H1 (cell line): Measurements from ENCODE around the gene RERE. TPM values are rescaled to one million over a fixed set of nuclear protein-coding genes. Genes with fewer than 3 reads are reported as not detected.

Experiments
- CTCF ChIA-PET: fragments of 300-600 bp; sonication (Branson Sonifier 250); formaldehyde crosslinking; loops from one replicate; lab custom pipeline; 2021; ENCODE audit not compliant: partially characterized antibody; lab: Charles Lee
- POLR2A ChIA-PET: fragments of 300-600 bp; sonication (Branson Sonifier 250); formaldehyde crosslinking; loops from one replicate; lab custom pipeline; 2021; ENCODE audit warnings: inconsistent platforms; ENCODE audit not compliant: partially characterized antibody; lab: Charles Lee
- DNase-seq, 2 experiments: peaks; one replicate each; pipeline versions ENCODE4 v3.0.0 to v3.0.0-alpha.2; 2010 to 2022; ENCODE audit warnings: low spot score in 2 of 2, low read depth in 1 of 2, mixed read lengths in 1 of 2
- FAIRE-seq: peaks from 2 replicates; lab custom pipeline; 2011; peaks lifted over from hg19 to GRCh38; lab: Jason Lieb, UNC
- H2AFZ ChIP-seq: 2 replicates; pipeline ENCODE4 v1.8.1; 2012; ENCODE audit warnings: low read length, inconsistent platforms
- H2AK5ac ChIP-seq: 2 replicates; pipeline ENCODE4 v1.6.1; 2013; ENCODE audit warnings: low read depth, low read length
- H2BK120ac ChIP-seq: replicated peaks from 2 replicates; pipeline ENCODE3; 2013; ENCODE audit warnings: low read depth, low read length, inconsistent platforms
- H2BK12ac ChIP-seq: 2 replicates; pipeline ENCODE4 v1.6.1; 2013; ENCODE audit warnings: low read depth, low read length
- H2BK15ac ChIP-seq: 2 replicates; pipeline ENCODE4 v1.6.1; 2013; ENCODE audit warnings: low read length
- H2BK20ac ChIP-seq: 2 replicates; pipeline ENCODE4 v1.6.1; 2013; ENCODE audit warnings: low read length
- H2BK5ac ChIP-seq: 2 replicates; pipeline ENCODE4 v1.6.1; 2013; ENCODE audit warnings: low read depth, low read length
- H3K14ac ChIP-seq: 2 replicates; pipeline ENCODE4 v1.6.1; 2013; ENCODE audit warnings: inconsistent platforms; ENCODE audit not compliant: insufficient read length
- H3K18ac ChIP-seq: 2 replicates; pipeline ENCODE4 v1.6.1; 2013; ENCODE audit warnings: low read length; ENCODE audit errors: extremely low read depth
- H3K23ac ChIP-seq: 2 replicates; pipeline ENCODE4 v1.6.1; 2013; ENCODE audit warnings: inconsistent platforms; ENCODE audit not compliant: insufficient read length
- H3K23me2 ChIP-seq: 2 replicates; pipeline ENCODE4 v1.6.1; 2013; ENCODE audit warnings: low read depth, low read length
- H3K27ac ChIP-seq: 2 replicates; pipeline ENCODE4 v1.6.1; 2011; ENCODE audit warnings: low read depth, low read length, inconsistent platforms
- H3K27me3 ChIP-seq, 4 experiments: replicated peaks in 1 of 4; 1 replicate in 1 of 4; 2 replicates in 3 of 4; pipeline versions ENCODE4 v1.6.1 to v1.8.1; 2011 to 2013; ENCODE audit warnings: low read length in 3 of 4, mild to moderate bottlenecking in 3 of 4, inconsistent platforms in 2 of 4, mixed read lengths in 2 of 4, moderate library complexity in 1 of 4; ENCODE audit not compliant: control insufficient read depth in 3 of 4, insufficient read depth in 3 of 4; ENCODE audit errors: extremely low read depth in 1 of 4
- H3K36me3 ChIP-seq, 4 experiments: 2 replicates each; pipeline versions ENCODE4 v1.6.1 to v1.8.1; 2011 to 2013; ENCODE audit warnings: mild to moderate bottlenecking in 4 of 4, low read length in 3 of 4, moderate library complexity in 2 of 4, control low read depth in 1 of 4, inconsistent platforms in 1 of 4; ENCODE audit not compliant: insufficient read depth in 4 of 4, control insufficient read depth in 2 of 4
- H3K4ac ChIP-seq: replicated peaks from 2 replicates; pipeline ENCODE3; 2013; ENCODE audit warnings: low read length, low read depth, mixed read lengths, inconsistent platforms; ENCODE audit not compliant: insufficient read length
- H3K4me1 ChIP-seq, 4 experiments: replicated peaks in 1 of 4; 1 replicate in 1 of 4; 2 replicates in 3 of 4; pipeline versions ENCODE4 v1.6.1 to v1.8.1; 2011 to 2013; ENCODE audit warnings: low read length in 3 of 4, inconsistent platforms in 2 of 4, mixed read lengths in 1 of 4; ENCODE audit not compliant: insufficient read depth in 4 of 4, control insufficient read depth in 3 of 4
- H3K4me2 ChIP-seq, 2 experiments: 2 replicates each; pipeline versions ENCODE4 v1.6.1 to v1.8.1; 2011 to 2013; ENCODE audit warnings: low read depth in 2 of 2, low read length in 2 of 2, control low read depth in 1 of 2, inconsistent platforms in 1 of 2, mild to moderate bottlenecking in 1 of 2; ENCODE audit not compliant: insufficient read depth in 1 of 2
- H3K4me3 ChIP-seq, 4 experiments: fragments of 200-600, 300-600 bp in 1 of 4; sonication (generic), shearing (Covaris generic), sonication (Bioruptor Twin) in 1 of 4; 2 replicates each; pipeline versions ENCODE4 v1.5.1 to v1.8.1; 2011 to 2016; ENCODE audit warnings: low read length in 4 of 4, low read depth in 3 of 4, control low read depth in 2 of 4, inconsistent platforms in 2 of 4, mild to moderate bottlenecking in 2 of 4, mixed read lengths in 1 of 4, moderate library complexity in 1 of 4; ENCODE audit not compliant: insufficient read depth in 2 of 4; ENCODE audit errors: extremely low read depth in 1 of 4
- H3K56ac ChIP-seq: replicated peaks from 2 replicates; pipeline ENCODE3; 2013; ENCODE audit warnings: low read depth, mild to moderate bottlenecking, mixed read lengths, low read length, inconsistent platforms; ENCODE audit not compliant: insufficient read length
- H3K79me1 ChIP-seq: 2 replicates; pipeline ENCODE4 v1.6.1; 2013; ENCODE audit warnings: low read depth, low read length, control low read depth
- H3K79me2 ChIP-seq, 2 experiments: 2 replicates each; pipeline versions ENCODE4 v1.6.1 to v1.8.1; 2012 to 2013; ENCODE audit warnings: low read length in 2 of 2, mild to moderate bottlenecking in 2 of 2, inconsistent platforms in 1 of 2; ENCODE audit not compliant: insufficient read depth in 2 of 2, control insufficient read depth in 1 of 2
- H3K9ac ChIP-seq, 4 experiments: replicated peaks in 1 of 4; 1 replicate in 1 of 4; 2 replicates in 3 of 4; pipeline versions ENCODE4 v1.6.1 to v1.8.1; 2011 to 2013; ENCODE audit warnings: low read depth in 3 of 4, low read length in 3 of 4, control low read depth in 2 of 4, mild to moderate bottlenecking in 2 of 4, moderate library complexity in 2 of 4, inconsistent platforms in 1 of 4; ENCODE audit errors: extremely low read depth in 1 of 4
- H3K9me3 ChIP-seq, 2 experiments: 2 replicates each; pipeline versions ENCODE4 v1.6.1 to v1.8.1; 2012 to 2013; ENCODE audit warnings: mild to moderate bottlenecking in 2 of 2, moderate library complexity in 2 of 2, control low read depth in 1 of 2, inconsistent platforms in 1 of 2, low read depth in 1 of 2, low read length in 1 of 2, mixed read lengths in 1 of 2; ENCODE audit not compliant: insufficient read depth in 2 of 2
- H4K20me1 ChIP-seq, 2 experiments: replicated peaks in 1 of 2; 2 replicates each; pipeline versions ENCODE3 to v1.8.1; 2011 to 2013; ENCODE audit warnings: inconsistent platforms in 2 of 2, low read length in 2 of 2, mild to moderate bottlenecking in 1 of 2; ENCODE audit not compliant: insufficient read depth in 2 of 2, control insufficient read depth in 1 of 2
- H4K5ac ChIP-seq: 2 replicates; pipeline ENCODE4 v1.6.1; 2013; ENCODE audit warnings: low read length, low read depth, mixed read lengths, inconsistent platforms; ENCODE audit not compliant: insufficient read length
- H4K8ac ChIP-seq: 2 replicates; pipeline ENCODE4 v1.8.0; 2013; ENCODE audit warnings: mild to moderate bottlenecking, moderate library complexity, low read length, inconsistent platforms; ENCODE audit not compliant: insufficient read depth; ENCODE audit errors: extremely low read depth
- H4K91ac ChIP-seq: replicated peaks from 2 replicates; pipeline ENCODE3; 2013; ENCODE audit warnings: low read length, mixed read lengths, inconsistent platforms; ENCODE audit not compliant: insufficient read length
- CTBP2 ChIP-seq: IDR thresholded peaks from 2 replicates; pipeline ENCODE4 v1.7.0; 2011; ENCODE audit warnings: borderline replicate concordance, mild to moderate bottlenecking, moderate library complexity, mixed read lengths, low read length; ENCODE audit not compliant: insufficient read depth, insufficient read length
- EP300 ChIP-seq, 2 experiments: IDR thresholded peaks; 1 replicate in 1 of 2; 2 replicates in 1 of 2; pipeline ENCODE4 v1.6.1; 2011 to 2012; ENCODE audit warnings: low read depth in 2 of 2, low read length in 2 of 2, mild to moderate bottlenecking in 2 of 2, borderline replicate concordance in 1 of 2, inconsistent platforms in 1 of 2, moderate library complexity in 1 of 2
- FOSL1 ChIP-seq: IDR thresholded peaks from 2 replicates; pipeline ENCODE4 v1.6.1; 2011; ENCODE audit warnings: mild to moderate bottlenecking, low read depth, low read length, moderate library complexity; ENCODE audit not compliant: insufficient read depth
- POU5F1 ChIP-seq: IDR thresholded peaks from 2 replicates; pipeline ENCODE4 v1.6.1; 2011; ENCODE audit warnings: low read depth, mild to moderate bottlenecking, low read length, moderate library complexity
- RAD21 ChIP-seq, 2 experiments: IDR thresholded peaks in 1 of 2; conservative IDR thresholded peaks in 1 of 2; 2 replicates each; pipeline ENCODE4 v1.6.1; 2011; ENCODE audit warnings: low read depth in 2 of 2, low read length in 2 of 2, improper control_type of control experiment in 1 of 2, inconsistent platforms in 1 of 2, mild to moderate bottlenecking in 1 of 2, moderate library complexity in 1 of 2
- SIRT6 ChIP-seq: IDR thresholded peaks from one replicate; pipeline ENCODE4 v1.7.1; 2012; ENCODE audit warnings: low read length, inconsistent platforms
- SP2 ChIP-seq: IDR thresholded peaks from 2 replicates; pipeline ENCODE4 v1.6.1; 2012; ENCODE audit warnings: mild to moderate bottlenecking, low read length, inconsistent platforms
- YY1 ChIP-seq: IDR thresholded peaks from 2 replicates; pipeline ENCODE4 v1.6.1; 2011; ENCODE audit warnings: low read depth, mild to moderate bottlenecking, low read length
- WGBS, 2 experiments: shearing (Covaris generic) in 1 of 2; methylation state at CpG; one replicate each; pipeline versions ENCODE4 v1.1.6 to v1.1.7; 2013 to 2015; ENCODE audit warnings: low lambda C conversion rate in 2 of 2, mixed read lengths in 2 of 2, inconsistent platforms in 1 of 2, low coverage in 1 of 2, missing lambda C conversion rate in 1 of 2; ENCODE audit not compliant: insufficient replicate concordance in 2 of 2, insufficient coverage in 1 of 2, insufficient read length in 1 of 2; ENCODE audit errors: extremely low coverage in 1 of 2, missing lambda C conversion rate in 1 of 2; 5-methylcytosine and 5-hydroxymethylcytosine counted together
- polyA plus RNA-seq, 7 experiments: library from polyadenylated mRNA; depleted of rRNA in 3 of 7; stranded (reverse) in 5 of 7; unstranded in 2 of 7; fragments of >200 nt in 5 of 7; fragments of 200-250 nt in 2 of 7; gene quantifications; 1 replicate in 5 of 7; 2 replicates in 1 of 7; 4 replicates in 1 of 7; pipeline versions ENCODE4 v1.2.1 to v1.2.3, GENCODE V29; 2011 to 2013; ENCODE audit warnings: missing spikeins in 2 of 7, mixed read lengths in 2 of 7
- total RNA-seq: library from RNA; stranded (reverse); fragmentation: NEBNext Ultra II Directional; extraction: Animal tissue kit (Norgen Biotek cat#: 25700); gene quantifications from 2 replicates; pipeline ENCODE4 v1.2.1, GENCODE V29; 2021
- TF ChIP-seq, protein P1 (sequence below): IDR thresholded peaks from 2 replicates; pipeline ENCODE4 v1.6.1; 2011; ENCODE audit warnings: low read length, improper control_type of control experiment

RERE gene
- total and polyA plus RNA-seq, 2 of the 8 experiments (the other 6 are each of a cell fraction or from before 2014, with no cell fraction given): 15.3 to 142 TPM

DNA sequence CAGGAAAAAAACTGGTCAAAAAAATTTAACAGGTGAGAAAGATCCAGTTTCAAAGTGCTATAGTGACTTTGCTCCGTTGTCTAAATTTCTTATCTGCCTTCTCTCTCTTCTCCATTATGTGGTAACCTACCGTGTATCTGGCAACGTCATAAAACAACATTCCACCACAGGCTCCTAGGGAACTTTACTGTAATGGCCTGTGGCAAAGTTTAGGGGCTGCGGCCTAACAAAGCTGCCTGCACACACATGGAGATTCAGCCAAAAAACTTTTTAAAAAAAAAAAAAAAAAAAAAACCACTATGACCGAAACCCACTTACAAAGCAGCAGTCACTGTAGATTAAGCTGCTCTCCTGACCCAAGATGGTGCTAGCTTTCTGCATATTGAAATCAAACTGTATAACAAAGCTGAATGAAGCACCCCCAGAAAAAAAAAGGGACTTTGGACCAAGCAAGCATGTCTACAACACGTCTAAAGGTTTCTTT, 296.9 kb downstream of the RERE start:
- no peak overlapping the region for H3K23ac ChIP-seq
- peaks cover 3 to 5% of the 10 kb centered on the region in 2 experiments for H4K20me1 ChIP-seq
- no peak overlapping the region for H3K18ac ChIP-seq
- H3K56ac ChIP-seq: no peak overlapping the region
- no peak for DNase-seq
- no peak overlapping the region for H2BK15ac ChIP-seq
- H4K91ac ChIP-seq: no peak overlapping the region
- no peak for FAIRE-seq
- no peak overlapping the region for H3K4ac ChIP-seq
- 94% methylated on average over 5 of the region's 6 CpGs; no CpG with 5 or more reads in 1 of the 2 experiments for WGBS, 2 experiments
- H3K4me3 ChIP-seq: no peak overlapping the region
- H3K14ac ChIP-seq: no peak overlapping the region
- H2BK20ac ChIP-seq: no peak overlapping the region
- H3K27ac ChIP-seq: no peak overlapping the region
- no peak overlapping the region for H3K4me2 ChIP-seq
- no peak overlapping the region for H2AFZ ChIP-seq
- no peak overlapping the region for H2AK5ac ChIP-seq
- CTCF ChIA-PET: interaction anchor here (0.6 to 1.2 kb wide), 4 partner anchors 50 to 244 kb away, joined by 3 to 4 read pairs (median 3); no protein-coding TSS in a partner anchor
- H3K79me2 ChIP-seq: peaks cover 0 to 70% of the 10 kb centered on the region in 2 experiments; a peak in 3 of 4 replicates
- TF ChIP-seq RAD21 (IDR thresholded peaks at IDR 0.05 in 1 of 2, conservative IDR thresholded peaks at IDR 0.05 in 1 of 2; ENCODE audit: low read depth in 2 of 2, low read length in 2 of 2): no peak
- TF ChIP-seq POU5F1: no peak
- no peak for TF ChIP-seq FOSL1
- TF ChIP-seq, protein P1, sequence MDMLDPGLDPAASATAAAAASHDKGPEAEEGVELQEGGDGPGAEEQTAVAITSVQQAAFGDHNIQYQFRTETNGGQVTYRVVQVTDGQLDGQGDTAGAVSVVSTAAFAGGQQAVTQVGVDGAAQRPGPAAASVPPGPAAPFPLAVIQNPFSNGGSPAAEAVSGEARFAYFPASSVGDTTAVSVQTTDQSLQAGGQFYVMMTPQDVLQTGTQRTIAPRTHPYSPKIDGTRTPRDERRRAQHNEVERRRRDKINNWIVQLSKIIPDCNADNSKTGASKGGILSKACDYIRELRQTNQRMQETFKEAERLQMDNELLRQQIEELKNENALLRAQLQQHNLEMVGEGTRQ: no peak
- TF ChIP-seq SP2: no peak
- no peak for TF ChIP-seq SIRT6
- TF ChIP-seq CTBP2: no peak
- TF ChIP-seq EP300 (IDR thresholded peaks at IDR 0.05; ENCODE audit: borderline replicate concordance in 1 of 2, low read depth in 2 of 2, low read length in 2 of 2): no peak
- TF ChIP-seq YY1: no peak
- no peak overlapping the region for H2BK5ac ChIP-seq
- H3K4me1 ChIP-seq: peaks cover 6 to 12% (median 10%) of the 10 kb centered on the region in 4 experiments; a peak in 6 of 7 replicates
- H4K8ac ChIP-seq: no peak overlapping the region
- H3K9ac ChIP-seq: no peak overlapping the region
- no peak overlapping the region for H2BK12ac ChIP-seq
- no peaks in the 10 kb centered on the region for H3K36me3 ChIP-seq
- no peaks in the 10 kb centered on the region for H3K79me1 ChIP-seq
- POLR2A ChIA-PET: interaction anchor here (0.6 to 1.4 kb wide), 3 partner anchors 9 to 184 kb away, joined by 3 to 5 read pairs (median 4); no protein-coding TSS in a partner anchor
- no peak overlapping the region for H4K5ac ChIP-seq
- no peaks in the 10 kb centered on the region for H3K27me3 ChIP-seq
- no peak overlapping the region for H2BK120ac ChIP-seq
- no peaks in the 10 kb centered on the region for H3K9me3 ChIP-seq
- no peaks in the 10 kb centered on the region for H3K23me2 ChIP-seq
